AG10803 (cell line): Measurements from ENCODE around the gene RAE1.

Source experiments
- DNase-seq: peaks from one replicate; pipeline ENCODE4 v3.0.0; 2010; ENCODE audit warnings: low read depth
- H3K4me3 ChIP-seq: 2 replicates; pipeline ENCODE4 v1.5.1; 2011; ENCODE audit warnings: mild to moderate bottlenecking, low read length, control low read depth
- TF ChIP-seq, protein P1 (sequence below): conservative IDR thresholded peaks from 2 replicates; pipeline ENCODE4 v1.5.1; 2011; ENCODE audit warnings: mild to moderate bottlenecking, low read length, control low read depth, inconsistent platforms

RAE1 gene

DNA sequence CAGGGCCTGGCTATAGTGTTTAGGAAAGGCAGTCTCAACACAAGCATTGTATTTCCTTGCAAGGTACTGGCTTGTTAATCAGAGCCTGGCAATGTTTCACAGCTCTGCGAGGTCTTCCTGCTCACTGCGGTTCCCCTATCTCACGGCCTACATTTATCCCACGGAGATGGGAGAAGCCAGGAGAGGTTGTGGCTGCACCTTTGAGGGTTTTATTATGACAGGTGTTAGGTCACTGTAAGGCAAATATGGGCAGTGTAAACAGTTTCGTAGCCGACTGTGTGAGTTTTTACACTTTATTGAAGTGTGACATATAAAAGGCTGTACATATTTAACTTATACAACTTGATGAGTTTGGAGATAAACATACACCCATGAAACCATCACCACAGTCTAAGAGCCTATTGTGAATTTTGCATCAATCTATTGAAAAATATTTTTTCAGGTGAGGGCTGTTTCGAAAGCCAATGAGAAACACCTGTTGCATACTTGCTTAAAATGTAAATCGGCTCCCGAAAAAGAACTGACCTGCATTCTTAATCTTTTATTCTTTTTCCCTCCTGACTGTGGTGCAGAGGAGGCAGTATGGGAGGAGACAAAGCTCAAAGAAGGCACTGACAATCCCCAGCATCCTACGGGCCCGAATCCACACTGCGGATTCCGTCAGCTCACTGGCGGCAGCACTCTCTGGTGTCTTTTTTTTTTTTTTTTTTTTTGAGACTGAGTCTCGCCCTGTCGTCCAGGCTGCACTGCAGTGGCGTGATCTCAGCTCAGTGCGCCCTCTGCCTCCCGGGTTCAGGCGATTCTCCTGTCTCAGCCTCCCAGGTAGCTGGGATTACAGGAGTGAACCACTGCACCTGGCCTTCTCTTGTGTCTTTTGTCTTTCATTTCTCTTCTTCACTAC lies 32.6 kb downstream of the RAE1 start:
- TF ChIP-seq, protein P1, sequence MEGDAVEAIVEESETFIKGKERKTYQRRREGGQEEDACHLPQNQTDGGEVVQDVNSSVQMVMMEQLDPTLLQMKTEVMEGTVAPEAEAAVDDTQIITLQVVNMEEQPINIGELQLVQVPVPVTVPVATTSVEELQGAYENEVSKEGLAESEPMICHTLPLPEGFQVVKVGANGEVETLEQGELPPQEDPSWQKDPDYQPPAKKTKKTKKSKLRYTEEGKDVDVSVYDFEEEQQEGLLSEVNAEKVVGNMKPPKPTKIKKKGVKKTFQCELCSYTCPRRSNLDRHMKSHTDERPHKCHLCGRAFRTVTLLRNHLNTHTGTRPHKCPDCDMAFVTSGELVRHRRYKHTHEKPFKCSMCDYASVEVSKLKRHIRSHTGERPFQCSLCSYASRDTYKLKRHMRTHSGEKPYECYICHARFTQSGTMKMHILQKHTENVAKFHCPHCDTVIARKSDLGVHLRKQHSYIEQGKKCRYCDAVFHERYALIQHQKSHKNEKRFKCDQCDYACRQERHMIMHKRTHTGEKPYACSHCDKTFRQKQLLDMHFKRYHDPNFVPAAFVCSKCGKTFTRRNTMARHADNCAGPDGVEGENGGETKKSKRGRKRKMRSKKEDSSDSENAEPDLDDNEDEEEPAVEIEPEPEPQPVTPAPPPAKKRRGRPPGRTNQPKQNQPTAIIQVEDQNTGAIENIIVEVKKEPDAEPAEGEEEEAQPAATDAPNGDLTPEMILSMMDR, result no peak
- no peak overlapping the region for H3K4me3 ChIP-seq
- no peak for DNase-seq

DNA sequence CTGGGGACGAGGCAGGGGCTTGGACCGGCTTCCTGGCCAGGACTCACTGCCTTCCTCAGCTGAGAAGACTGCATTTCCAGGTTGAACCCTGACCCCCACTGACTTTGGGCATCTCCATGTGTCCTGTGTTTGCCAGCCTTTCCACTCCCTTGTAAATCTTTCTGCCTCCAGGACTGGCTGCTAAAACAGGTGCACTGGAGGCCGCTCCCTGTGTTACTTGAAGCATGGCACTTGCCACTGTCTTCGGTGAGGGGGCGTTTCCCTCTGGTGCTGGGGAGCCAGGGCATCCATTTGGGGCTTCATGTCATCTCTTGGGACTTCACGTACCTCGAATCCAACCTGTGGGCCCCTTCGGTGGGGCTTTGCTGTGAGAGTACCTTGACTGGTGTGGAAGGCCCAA lies 33.4 kb downstream of the RAE1 start:
- TF ChIP-seq, protein P1, result no peak
- DNase-seq, result no peak
- no peak overlapping the region for H3K4me3 ChIP-seq

DNA sequence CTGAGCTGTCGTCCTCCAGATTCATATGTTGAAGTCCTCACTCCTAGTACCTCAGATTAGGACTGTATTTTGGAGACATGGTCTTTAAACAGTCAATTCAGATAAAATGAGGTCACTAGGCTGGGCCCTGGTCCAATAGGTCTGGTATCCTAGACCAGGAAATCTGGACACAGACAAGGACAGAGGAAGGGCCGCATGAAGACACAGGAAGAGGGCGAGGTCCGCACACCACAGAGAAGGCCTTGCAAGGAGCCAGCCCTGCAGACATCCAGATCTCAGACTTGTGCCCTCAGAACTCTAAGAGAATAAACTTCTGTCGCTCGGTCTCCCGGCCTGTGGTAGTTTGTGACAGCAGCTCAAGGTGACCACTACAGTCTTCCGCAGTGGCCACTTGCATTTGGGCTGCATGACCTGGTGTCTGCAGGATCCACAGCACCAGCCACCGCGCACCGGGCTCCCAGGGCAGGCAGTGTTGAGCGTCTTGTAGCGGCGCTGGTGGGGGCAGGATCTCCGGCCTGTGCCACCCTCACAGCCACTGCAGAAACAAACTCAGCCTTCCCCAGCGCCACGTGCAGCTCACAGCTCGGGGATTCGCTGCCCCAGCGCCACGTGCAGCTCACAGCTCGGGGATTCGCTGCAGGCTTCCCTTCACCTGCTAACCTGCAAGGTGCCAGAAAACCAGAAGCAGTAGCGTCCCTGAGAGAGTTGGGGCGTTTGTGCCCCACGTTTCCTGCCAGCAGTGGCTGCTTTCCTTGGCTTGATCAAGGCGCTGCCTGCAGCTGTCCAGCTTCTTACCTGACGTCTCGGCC lies 34.1 kb downstream of the RAE1 start:
- TF ChIP-seq, protein P1, result no peak
- H3K4me3 ChIP-seq, result no peak overlapping the region
- DNase-seq, result no peak

DNA sequence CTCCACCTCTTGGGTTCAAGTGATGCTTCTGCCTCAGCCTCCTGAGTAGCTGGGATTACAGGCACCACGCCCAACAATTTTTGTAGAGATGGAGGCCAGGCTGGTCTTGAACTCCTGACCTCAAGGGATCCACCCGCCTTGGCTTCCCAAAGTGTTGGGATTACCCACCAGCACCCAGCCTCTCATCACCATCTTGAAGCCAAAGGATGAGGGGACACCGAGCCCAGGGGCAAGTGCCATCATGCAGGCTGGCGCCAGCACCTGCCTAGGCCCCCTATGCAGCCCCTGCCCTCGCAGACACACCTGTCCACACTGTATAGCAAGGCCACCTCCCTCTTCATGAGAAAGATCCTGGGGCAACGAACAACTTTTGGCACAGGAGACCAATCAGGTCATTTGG lies 34.9 kb downstream of the RAE1 start:
- TF ChIP-seq, protein P1, result no peak
- no peak for DNase-seq
- H3K4me3 ChIP-seq, result no peak overlapping the region

DNA sequence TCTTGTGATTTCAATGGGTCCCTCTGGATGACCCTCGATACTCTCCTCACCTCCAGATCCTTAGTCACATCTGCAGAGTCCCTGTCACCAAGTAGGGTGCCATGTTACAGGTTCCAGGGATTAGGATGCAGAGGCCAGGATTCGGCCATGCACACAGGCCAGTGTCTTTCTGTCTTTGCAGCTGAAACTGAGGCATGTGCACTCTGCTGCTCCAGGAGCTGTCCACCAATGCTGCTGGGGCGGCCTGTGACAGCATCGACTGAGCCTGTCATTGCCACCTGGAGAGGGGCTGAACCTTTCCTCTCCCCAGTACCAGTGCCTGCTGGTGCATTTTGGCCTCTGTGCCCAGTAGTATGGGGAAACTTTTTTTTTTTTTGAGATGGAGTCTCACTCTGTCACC lies 35.7 kb downstream of the RAE1 start:
- no peak overlapping the region for H3K4me3 ChIP-seq
- DNase-seq, result no peak
- TF ChIP-seq, protein P1, result no peak

DNA sequence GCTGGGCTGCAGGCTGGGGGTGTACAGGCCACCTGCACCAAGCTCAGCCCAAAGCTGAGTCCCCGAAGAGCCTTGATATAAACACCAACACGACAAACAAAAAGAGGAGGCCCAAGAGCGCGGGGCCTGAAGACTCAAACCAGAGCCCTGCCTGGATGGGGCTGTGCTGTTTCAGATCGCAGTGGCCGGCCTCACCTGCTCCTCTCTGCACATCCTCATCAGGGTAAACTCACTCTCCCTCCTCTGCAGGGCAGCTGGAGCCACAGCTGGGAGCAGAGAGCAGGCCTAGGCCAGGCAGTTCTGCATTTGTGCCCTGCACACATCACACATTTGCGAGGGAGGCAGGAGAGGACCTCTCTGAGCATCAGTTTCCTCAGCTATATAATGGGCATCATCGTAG lies 36.4 kb downstream of the RAE1 start:
- TF ChIP-seq, protein P1, result no peak
- DNase-seq, result no peak
- no peak overlapping the region for H3K4me3 ChIP-seq
